H7 (cell line): Measurements from ENCODE around the gene CREBL2. TPM values are rescaled to one million over a fixed set of nuclear protein-coding genes. Genes with fewer than 3 reads are reported as not detected.
"Not testable (repeated sequence)": the region's sequence is repeated elsewhere in the genome, so short reads cannot be mapped to it uniquely, and the experiment has no call there.

ENCODE experiments used
- DNase-seq: peaks from one replicate; pipeline ENCODE4 v3.0.0; 2012
- H3K27me3 ChIP-seq: 2 replicates; pipeline ENCODE4 v1.6.0; 2011; ENCODE audit warnings: mild to moderate bottlenecking, low read length; ENCODE audit not compliant: control insufficient read depth, insufficient read depth
- H3K36me3 ChIP-seq: replicated peaks from 2 replicates; pipeline ENCODE4 v1.5.1; 2011; ENCODE audit warnings: low read length; ENCODE audit not compliant: control insufficient read depth, insufficient read depth
- H3K4me3 ChIP-seq: 2 replicates; pipeline ENCODE4 v1.5.1; 2011; ENCODE audit warnings: low read depth, mild to moderate bottlenecking, control low read depth, low read length, moderate library complexity; ENCODE audit not compliant: insufficient read depth
- total RNA-seq: library from RNA; depleted of rRNA; stranded (reverse); fragments of >200 nt; shearing (Covaris generic); gene quantifications from 2 replicates; pipeline ENCODE4 v1.2.3, GENCODE V29; 2014; rRNA removed

The CREBL2 gene
- 28.1 and 33.7 TPM in 2 replicates for total RNA-seq

- no peaks in the 10 kb centered on the region for H3K27me3 ChIP-seq
- peak; percentile 94 for DNase-seq
- no peaks in the 10 kb centered on the region for H3K36me3 ChIP-seq
- H3K4me3 ChIP-seq, result peak within 1 kb of the TSS; percentile 77
Measured at GRCh38 chr12:12611512-12612306, at the start of gene CREBL2. CREBL2 (plus strand) TSS chr12:12611876; CDS start chr12:12612173, 297 bp downstream.

- H3K27me3 ChIP-seq, result no peaks in the 10 kb centered on the region; the same call in 1 of the 2 replicates
- peak overlapping the region; percentile 80 for H3K4me3 ChIP-seq
- no peaks in the 10 kb centered on the region for H3K36me3 ChIP-seq
- peak; percentile 69 for DNase-seq
Measured at GRCh38 chr12:12562016-12562483, 49.6 kb upstream of the CREBL2 start.

GRCh38 chr12:12562585-12563261 lies 49.0 kb upstream of the CREBL2 start, which contains the start of gene DUSP16:
DUSP16 (minus strand) TSS chr12:12562863; CDS start chr12:12521098, 41,765 bp downstream.
- H3K36me3 ChIP-seq, result no peaks in the 10 kb centered on the region
- peak; percentile 96 for DNase-seq
- H3K27me3 ChIP-seq, result no peaks in the 10 kb centered on the region; the same call in 1 of the 2 replicates
- H3K4me3 ChIP-seq, result peak within 1 kb of the TSS; percentile 80

GRCh38 chr12:12563290-12563928 lies 48.3 kb upstream of the CREBL2 start:
- DNase-seq, result no peak

GRCh38 chr12:12564911-12565310 lies 46.8 kb upstream of the CREBL2 start:
- H3K27me3 ChIP-seq, result no peaks in the 10 kb centered on the region; the same call in 1 of the 2 replicates
- H3K36me3 ChIP-seq, result no peaks in the 10 kb centered on the region
- no peak overlapping the region for H3K4me3 ChIP-seq
- no peak for DNase-seq

More at GRCh38 chr12:12563290-12563928, 48.3 kb upstream of the CREBL2 start:
- H3K36me3 ChIP-seq, result no peaks in the 10 kb centered on the region
- H3K4me3 ChIP-seq, result peak overlapping the region; percentile 80
- no peaks in the 10 kb centered on the region; the same call in 1 of the 2 replicates for H3K27me3 ChIP-seq

GRCh38 chr12:12565971-12566370 lies 45.7 kb upstream of the CREBL2 start:
- DNase-seq, H3K27me3 ChIP-seq, H3K4me3 ChIP-seq, H3K36me3 ChIP-seq: not testable (repeated sequence)

GRCh38 chr12:12572659-12573058 lies 39.0 kb upstream of the CREBL2 start:
- Histone ChIP-seq H3K36me3 (no peaks in the 10 kb centered on the region), H3K4me3 (no peak overlapping the region), H3K27me3 (no peaks in the 10 kb centered on the region)
- DNase-seq, result no peak

- DNase-seq, result no peak
- Histone ChIP-seq H3K36me3 (no peaks in the 10 kb centered on the region), H3K27me3 (no peaks in the 10 kb centered on the region), H3K4me3 (no peak overlapping the region)
Measured at GRCh38 chr12:12577786-12578185, 33.9 kb upstream of the CREBL2 start.

- not testable (repeated sequence) for H3K27me3 ChIP-seq, DNase-seq, H3K4me3 ChIP-seq, H3K36me3 ChIP-seq
Measured at GRCh38 chr12:12580716-12581115, 31.0 kb upstream of the CREBL2 start.

GRCh38 chr12:12582193-12582881 lies 29.3 kb upstream of the CREBL2 start:
- H3K4me3 ChIP-seq, result no peak overlapping the region
- no peak for DNase-seq
- H3K27me3 ChIP-seq, result no peaks in the 10 kb centered on the region
- H3K36me3 ChIP-seq, result no peaks in the 10 kb centered on the region

- H3K27me3 ChIP-seq, result no peaks in the 10 kb centered on the region
- H3K4me3 ChIP-seq, result no peak overlapping the region
- no peak for DNase-seq
- H3K36me3 ChIP-seq, result no peaks in the 10 kb centered on the region
Measured at GRCh38 chr12:12582895-12583303, 28.8 kb upstream of the CREBL2 start.

- Histone ChIP-seq H3K27me3 (no peaks in the 10 kb centered on the region), H3K36me3 (no peaks in the 10 kb centered on the region), H3K4me3 (no peak overlapping the region)
- no peak for DNase-seq
Measured at GRCh38 chr12:12583510-12584178, 28.0 kb upstream of the CREBL2 start.

- no peak for DNase-seq
- Histone ChIP-seq H3K27me3 (no peaks in the 10 kb centered on the region; the same call in 1 of the 2 replicates), H3K36me3 (no peaks in the 10 kb centered on the region), H3K4me3 (no peak overlapping the region)
Measured at GRCh38 chr12:12585115-12585863, 26.4 kb upstream of the CREBL2 start.
